Superior temporal gyrus (tissue), 1 donor: ENCODE data around the gene WASL.
A peak's percentile ranks its signal among the peaks of the same experiment; 100 is the strongest.

Experiments used
- DNase-seq: peaks from one replicate; pipeline ENCODE4 v3.0.0-alpha.2; 2016; ENCODE audit errors: extremely low spot score

WASL gene

DNA sequence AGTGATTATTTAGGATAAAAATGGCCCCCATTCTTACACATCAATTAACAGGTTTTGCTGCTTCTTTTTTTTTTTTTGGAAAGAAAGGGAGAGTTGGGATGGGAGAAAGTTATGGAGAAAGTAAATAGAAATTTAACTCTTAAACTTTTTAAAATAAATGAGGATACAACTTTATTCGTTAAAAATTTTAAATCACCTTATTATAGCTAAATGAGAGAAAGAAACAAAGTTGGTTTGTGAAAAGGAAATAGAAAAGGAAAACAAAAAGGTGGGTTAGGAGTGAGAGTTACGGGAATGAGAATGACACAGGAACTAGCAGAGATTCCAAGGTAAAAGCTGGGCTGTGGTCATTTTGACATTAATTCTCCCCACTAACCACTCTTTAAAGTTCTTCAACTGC is 58.3 kb downstream of the WASL start:
- DNase-seq, result no peak

DNA sequence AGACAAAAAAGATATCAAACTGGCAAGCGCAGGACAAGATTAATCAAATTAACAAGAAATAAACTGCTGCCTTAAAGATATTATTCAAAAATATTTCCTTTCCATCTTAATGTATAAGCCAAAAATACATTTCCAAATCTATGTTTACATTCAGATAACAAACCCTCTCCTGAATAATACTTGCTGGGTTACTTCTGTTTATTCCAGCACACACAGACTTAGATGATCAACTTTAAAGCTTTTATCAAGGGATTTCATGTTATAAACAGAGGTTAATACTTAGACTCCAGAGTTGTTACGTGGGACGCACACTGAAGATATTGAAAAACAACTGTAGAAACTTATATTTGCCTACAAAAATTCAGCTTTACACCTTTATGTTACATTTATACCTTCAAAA is 59.6 kb downstream of the WASL start:
- DNase-seq, result no peak

DNA sequence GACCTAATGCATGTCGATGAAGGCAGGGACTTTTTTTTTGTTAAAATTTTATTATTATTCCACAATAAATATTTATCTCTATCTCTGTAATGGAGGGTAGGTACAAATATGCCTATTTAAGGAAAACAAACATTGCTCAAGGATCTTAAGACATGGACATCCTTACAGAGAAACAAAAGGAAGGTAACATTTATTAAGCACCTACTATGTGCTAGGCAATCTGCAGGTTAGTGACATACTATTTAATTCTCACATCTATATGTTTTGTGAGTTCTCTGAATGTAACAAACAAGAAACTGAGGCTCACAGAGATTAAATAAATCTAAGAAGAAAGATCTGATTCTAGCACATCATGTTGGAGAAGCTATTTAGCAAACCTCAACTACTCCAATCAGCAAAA is 61.1 kb downstream of the WASL start:
- no peak for DNase-seq

DNA sequence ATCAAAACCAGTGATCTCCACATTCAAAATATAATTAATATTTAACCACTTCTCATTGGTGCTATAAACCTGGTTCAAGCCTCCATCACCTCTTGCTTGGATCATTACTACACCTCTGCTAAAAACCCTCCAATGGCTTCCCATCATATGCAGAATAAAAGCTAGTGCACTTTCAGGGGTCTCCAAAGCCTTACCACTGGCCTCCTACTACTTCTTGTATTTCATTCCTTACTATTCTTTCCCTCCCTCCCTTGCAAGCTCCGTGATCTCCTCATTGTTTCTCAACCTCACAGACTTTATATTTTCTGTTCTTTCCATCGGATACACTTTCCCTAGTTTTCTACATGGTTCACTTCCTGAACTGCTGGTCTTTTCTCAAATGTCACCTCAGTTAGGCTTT is 61.6 kb downstream of the WASL start:
- DNase-seq, result no peak

DNA sequence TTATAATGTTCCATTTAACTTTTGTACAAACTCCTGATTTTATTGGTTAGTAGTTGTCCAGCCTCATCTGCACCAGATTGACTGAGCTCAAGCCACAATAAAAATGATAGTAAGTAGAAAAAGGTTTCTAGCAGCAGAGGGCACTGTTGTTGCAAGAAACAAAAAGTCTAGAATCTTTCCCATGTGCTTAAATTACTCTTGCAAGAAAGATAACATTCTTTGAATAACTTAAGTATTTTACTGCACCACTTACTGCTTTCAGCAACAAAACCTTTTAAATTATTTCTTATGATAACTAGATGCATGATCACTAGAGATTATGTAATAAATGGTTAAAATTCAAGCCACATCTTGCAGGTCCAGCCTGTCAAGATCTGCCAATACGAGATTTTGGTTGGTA is 66.1 kb downstream of the WASL start:
- peak; percentile 77 for DNase-seq

DNA sequence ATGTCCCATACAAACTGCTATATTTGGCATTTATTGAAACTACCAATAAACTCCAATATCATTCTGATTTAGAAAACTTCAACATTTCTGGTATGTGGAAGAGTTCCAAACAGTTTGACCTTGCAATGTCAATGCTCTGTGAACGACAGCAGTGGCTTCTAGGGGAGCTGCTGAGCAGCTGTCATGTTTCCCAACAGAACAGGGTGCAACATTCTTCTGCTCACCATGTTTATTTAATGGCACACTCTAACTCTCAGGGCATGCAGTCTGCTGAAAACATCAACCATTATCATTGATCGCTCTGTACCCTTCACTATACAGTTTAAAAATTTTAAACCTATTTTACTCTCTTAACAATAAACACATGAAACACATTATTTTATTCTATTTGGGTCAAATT is 67.2 kb downstream of the WASL start:
- no peak for DNase-seq

DNA sequence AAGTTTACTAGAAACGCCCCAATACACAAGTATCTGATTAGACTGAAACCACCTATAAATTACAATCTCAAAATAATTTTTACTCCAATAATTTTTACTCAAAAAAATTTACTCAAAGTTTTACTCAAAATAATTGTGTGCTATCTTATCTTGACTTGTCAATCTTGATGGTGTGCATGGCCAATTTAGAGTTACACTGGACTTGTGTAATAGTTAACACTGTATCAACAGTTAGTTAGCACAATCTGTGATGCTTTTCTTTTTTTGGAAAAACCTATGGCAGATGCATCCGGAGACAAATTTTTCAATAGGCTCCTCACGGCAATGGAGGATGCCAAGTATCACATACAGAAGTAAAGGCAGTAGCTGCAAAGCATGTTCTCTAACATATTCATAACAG is 68.2 kb downstream of the WASL start:
- no peak for DNase-seq

DNA sequence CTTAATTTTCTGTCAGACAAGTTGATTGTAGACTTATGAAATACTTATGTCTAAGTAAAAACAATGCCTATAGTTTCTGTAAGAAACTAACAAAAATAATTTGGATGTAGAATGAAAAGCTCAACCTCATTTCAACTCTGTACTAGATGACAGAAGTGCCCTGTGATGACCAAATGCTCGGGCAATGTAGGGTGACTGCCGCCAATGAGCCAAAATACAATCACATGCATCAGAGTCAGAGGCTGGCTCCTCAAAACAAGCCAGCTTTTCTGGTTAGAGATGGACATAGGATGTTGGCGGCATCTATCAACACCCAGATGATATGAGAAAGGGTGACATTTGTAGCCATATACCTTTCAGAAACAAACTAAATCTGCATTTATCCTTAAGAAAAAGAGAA is 69.2 kb downstream of the WASL start:
- no peak for DNase-seq

DNA sequence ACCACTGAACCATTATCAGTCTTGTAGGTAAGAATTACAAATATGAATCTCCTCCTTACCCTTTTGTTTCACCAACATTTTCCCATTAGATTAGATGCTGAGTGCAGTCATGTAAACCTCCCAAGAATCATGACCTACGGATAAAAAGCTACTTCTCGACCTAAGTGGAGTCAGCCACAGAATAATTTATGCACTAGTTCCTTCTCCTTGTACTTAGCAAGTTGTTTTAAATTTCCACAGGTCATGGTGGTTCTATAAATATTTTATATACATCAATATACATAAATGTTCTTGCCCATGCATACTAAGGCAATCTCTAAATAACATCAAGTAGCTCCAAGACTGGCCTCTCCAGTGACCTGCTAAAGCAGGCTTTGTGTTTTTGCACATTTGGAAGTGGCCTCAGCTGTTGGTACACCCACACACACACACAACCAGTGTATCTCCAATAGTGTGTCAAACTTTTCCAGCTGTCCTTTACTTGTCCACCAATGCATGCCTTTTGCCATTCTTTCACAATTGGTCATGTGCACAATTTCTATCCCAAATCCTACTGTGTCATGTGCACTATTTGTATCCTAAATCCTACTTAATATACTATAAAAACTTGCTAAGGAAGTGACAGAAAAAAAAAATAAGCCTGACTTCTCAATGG is 71.6 kb downstream of the WASL start:
- DNase-seq, result no peak

DNA sequence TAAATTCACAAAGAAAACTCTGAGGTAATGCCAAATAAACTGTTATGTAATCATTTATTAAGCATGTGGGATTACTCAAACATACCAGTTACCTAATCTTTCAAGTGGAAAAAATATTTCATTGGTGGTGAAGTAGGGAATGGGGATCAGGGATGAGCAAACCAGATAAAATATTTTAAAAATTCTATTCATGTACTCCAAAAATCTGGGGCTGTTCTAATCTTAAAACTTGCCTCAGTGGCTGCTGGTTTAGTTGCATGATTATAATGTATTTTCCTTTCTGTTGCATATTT is 73.7 kb downstream of the WASL start:
- no peak for DNase-seq

DNA sequence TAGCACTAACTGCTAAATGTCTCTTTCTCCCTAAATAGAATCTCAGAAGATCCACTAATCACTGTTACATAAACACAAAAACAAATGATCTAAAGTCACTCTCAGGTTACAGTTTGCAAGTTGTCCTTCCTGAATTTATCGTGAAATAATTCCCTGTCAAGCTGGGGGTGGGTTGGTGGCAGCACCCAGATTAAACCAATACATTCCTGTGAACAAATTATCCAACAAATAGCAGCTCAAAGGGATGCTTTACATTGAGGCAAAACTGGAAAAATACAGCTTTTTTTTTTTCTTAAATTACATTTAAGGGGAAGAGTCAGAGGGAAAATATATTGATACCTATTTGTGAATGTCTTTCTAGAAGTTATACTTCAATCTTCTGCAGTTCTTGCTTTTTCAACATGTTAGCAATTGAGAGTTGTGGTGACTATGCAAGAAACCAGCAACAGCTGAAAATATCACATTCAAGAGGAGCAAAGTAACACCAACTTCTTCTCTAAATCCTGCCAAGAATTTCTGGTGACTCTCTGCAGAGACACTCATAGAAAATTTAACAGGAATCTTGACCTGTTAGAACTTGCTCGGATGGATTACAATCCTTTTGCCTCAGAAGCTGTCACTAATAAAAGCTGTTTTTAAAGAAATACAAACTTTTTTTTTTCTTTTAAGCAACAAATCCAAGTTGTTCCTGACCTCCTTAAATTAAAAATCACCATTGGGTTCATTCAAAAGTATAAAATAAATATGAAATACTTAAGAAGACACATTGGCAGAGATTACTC is 74.2 kb downstream of the WASL start:
- peak; percentile 47 for DNase-seq

DNA sequence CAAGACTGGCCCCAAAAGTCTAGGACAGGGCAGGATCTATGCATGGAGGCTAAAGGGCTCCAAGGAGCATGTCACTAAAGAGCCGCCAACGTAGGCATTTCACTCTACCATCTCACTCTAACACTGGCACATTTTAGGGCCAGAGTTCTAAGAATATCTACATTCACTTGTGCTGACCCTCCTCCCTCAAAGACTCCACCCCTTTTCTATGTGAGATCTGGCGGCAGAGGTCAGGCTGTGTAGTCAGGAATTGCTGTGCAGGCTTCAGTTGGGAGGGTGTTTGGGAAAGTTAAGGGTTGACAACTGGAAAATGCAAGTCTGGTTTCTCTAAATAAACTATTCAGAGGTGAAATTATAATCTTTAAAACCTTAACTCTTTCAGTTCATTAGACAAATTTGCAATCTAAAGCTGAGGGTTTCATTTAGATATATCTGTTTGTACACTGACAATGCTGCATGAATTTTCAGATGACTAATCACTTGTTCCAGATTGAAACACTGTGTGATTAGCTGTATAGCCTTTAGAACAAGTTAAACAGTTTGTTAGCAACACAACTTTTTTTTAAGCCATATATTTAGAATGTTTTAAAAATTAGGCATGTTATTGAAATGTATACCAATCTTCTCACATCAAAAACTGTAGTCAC is 74.9 kb downstream of the WASL start:
- DNase-seq, result no peak

DNA sequence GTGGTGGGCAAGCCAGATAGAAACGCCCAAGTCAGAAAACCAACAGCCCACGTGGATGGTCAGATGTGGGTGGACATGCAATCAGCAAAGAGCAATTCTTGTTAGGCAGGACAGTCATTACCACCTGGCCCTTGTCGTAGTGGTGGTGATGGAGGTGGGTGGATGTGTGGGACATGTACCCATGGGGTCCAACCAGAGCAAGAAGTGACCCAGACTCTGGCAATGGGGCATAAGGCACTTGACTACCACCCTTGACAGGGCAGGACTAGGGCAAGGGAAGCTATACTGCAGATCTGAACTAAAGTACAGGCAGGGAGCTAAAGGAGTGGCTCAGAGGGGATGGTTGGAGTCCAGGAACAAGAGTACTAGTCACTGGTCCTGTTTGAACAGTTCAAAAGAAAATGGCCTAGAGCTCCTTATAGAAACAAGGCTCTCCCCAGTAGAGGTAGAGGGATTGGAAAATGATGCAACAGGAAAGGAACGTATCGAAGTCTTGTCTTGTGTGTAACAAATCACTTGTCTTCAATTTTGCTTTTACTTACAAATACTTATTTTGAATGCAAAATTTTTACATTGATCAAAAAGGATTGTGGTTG is 75.6 kb downstream of the WASL start:
- no peak for DNase-seq

DNA sequence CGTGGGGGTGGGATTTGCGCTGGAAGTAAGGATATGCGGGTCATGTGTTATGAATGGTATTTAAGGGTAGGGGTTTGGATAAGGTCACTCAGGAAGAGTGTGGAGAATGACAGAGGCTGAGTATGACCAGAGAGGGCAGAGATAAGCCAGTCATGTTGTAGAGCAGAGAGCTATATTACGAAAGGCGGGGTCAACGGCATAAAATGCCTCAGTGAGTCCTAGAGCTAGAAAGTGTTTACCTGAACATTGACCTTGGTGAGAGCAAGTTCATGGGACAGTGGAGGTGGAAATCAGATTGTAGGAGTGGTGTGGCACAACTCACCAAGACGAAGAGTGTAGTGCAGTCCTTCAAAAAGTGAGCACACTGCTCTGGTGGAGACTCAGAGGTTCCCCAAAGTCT is 79.3 kb downstream of the WASL start:
- no peak for DNase-seq

DNA sequence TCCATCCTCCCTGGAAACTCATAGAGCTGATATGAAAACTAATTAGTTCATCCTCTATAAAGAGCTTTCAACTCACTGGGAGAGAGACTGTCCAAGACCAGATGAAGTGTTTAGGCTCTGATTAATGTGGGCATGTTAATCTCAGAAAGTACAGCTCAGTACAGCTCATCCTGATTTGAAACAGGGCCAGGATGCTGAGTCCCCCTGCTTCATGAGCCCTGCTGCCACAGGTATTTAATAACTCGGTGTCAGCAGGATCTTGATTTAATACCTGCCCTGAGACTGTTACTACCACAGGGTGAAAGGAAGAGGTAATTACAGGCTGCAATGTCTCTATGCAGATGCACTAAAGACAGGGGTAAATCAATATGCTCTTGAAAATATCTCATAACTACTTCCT is 82.3 kb downstream of the WASL start:
- DNase-seq, result no peak

DNA sequence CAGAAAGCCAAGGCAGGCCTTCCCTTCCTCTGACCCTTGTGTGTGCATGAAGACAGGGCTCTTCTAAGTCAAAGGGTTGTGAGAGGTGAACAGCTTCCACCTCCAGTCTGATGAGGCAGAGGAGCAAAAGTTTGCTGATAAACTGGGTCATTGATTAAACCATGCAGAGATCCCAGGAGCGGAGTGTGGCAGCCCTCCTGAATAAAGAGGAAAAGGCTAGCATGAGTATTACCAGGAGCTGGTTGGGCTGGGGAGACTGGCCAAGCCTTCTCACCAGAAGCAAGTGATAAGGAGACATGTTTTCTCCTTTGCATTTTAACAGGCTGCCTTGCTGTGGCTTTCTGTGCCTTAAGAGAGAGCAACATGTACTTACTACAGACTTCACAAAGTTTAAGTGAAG is 82.9 kb downstream of the WASL start:
- DNase-seq, result no peak

DNA sequence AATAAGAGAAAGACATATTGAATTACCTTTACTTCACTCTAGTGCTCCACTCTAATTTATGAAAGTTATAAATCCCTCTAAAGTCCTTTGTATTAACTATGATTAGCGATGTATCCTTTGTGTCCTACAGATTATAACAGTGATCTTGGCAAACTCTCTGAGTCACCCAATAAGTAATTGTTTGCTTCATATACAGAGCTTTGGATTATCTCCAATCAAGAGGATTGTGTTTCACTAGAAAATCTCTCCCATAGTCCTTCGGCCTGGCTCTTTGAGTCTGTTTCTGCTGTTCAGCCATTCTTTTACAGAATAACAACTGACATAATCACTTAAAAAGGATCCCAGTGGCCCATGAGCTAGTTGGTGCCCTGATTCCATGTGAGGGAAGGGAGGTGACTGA is 83.6 kb downstream of the WASL start:
- no peak for DNase-seq

DNA sequence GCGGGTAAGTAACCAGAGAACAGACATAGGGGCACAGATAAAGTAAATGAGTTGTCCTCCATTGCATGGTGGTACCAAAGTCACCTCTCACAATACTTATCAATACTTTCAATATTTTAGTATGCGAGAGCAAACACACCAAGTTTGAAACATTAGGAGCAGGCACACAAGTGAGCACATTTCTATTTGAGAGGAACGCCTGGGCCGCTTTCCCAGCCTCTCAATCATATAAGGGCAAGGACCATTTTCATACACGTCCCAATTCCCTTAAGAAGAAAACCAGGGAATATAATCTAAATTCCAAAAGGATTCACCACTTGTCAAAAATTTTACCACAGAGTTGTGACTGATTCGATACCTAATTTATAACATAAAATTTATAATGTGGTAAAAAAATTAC is 85.6 kb downstream of the WASL start:
- no peak for DNase-seq

DNA sequence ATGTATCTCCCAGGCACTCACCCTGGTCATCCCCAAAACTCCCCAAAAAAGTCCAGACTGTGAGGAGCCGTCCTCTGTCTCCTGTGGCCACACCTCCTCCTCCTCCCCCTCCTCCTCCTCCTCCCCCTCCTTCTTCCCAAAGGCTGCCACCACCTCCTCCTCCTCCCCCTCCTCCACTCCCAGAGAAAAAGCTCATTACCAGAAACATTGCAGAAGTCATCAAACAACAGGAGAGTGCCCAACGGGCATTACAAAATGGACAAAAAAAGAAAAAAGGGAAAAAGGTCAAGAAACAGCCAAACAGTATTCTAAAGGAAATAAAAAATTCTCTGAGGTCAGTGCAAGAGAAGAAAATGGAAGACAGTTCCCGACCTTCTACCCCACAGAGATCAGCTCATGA is 86.0 kb downstream of the WASL start:
- no peak for DNase-seq

DNA sequence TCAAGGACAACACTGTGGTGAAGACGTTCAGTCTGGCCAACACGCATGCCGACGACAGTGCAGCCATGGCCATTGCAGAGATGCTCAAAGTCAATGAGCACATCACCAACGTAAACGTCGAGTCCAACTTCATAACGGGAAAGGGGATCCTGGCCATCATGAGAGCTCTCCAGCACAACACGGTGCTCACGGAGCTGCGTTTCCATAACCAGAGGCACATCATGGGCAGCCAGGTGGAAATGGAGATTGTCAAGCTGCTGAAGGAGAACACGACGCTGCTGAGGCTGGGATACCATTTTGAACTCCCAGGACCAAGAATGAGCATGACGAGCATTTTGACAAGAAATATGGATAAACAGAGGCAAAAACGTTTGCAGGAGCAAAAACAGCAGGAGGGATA is 86.5 kb downstream of the WASL start:
- no peak for DNase-seq

DNA sequence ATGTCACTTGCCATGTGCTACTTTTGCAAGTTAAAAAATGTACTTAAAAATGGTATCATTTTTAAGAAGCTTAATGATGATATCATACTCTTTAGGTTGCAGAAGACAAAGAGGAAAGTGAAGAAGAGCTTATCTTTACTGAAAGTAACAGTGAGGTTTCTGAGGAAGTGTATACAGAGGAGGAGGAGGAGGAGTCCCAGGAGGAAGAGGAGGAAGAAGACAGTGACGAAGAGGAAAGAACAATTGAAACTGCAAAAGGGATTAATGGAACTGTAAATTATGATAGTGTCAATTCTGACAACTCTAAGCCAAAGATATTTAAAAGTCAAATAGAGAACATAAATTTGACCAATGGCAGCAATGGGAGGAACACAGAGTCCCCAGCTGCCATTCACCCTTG is 87.0 kb downstream of the WASL start:
- no peak for DNase-seq

DNA sequence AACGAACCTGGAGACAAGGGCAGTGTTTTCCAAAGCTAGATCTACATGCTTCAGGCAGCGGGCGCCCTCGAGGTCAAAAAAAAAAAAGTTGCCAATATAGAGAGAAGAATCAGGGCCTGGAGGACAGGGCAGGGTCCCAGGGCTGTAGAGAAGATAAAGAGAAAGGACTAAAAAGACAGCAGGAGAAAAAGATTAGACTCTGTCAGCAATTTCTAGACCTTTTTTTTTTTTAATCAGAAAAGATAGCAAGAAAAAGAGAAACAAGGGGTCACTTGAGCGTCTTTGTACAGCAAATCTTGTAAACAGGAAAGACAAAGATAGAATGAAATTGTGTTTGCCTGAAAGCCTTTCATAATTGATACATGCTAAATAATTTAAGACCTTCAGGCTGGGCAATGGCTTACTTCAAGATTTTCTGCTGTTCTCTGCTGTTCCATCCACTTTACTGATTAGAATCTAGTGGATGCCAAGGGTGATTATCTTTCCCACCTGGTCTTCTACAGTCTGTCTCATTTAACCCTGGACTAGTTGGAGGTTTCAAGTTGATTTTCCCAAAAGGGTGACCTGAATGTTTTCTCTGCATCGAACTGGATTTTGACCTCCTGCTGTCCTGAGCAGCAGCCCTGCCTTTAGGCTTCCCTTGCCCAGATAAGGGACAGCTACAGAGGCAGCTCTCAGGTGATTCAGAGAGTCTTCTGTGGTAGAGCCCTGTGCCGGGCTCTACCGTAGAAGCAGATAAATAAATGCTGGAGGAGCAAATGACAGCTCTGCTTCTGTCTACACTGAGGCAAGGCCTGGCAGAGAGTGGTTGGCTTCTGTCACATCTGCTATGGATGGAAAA is 88.1 kb downstream of the WASL start:
- DNase-seq, result no peak
